VCaP (cell line): Measurements from ENCODE around the gene MFRP.
A peak's percentile ranks its signal among the peaks of the same experiment; 100 is the strongest.

ENCODE experiments used
- H3K27ac ChIP-seq: fragments of 450-650 bp; 2 replicates; pipeline ENCODE4 v1.5.1; 2017
- TF ChIP-seq, protein P1 (sequence below): fragments of 450-650 bp; conservative IDR thresholded peaks from 2 replicates; pipeline ENCODE4 v1.5.1; 2017; ENCODE audit warnings: mild to moderate bottlenecking, moderate library complexity

The MFRP gene

DNA sequence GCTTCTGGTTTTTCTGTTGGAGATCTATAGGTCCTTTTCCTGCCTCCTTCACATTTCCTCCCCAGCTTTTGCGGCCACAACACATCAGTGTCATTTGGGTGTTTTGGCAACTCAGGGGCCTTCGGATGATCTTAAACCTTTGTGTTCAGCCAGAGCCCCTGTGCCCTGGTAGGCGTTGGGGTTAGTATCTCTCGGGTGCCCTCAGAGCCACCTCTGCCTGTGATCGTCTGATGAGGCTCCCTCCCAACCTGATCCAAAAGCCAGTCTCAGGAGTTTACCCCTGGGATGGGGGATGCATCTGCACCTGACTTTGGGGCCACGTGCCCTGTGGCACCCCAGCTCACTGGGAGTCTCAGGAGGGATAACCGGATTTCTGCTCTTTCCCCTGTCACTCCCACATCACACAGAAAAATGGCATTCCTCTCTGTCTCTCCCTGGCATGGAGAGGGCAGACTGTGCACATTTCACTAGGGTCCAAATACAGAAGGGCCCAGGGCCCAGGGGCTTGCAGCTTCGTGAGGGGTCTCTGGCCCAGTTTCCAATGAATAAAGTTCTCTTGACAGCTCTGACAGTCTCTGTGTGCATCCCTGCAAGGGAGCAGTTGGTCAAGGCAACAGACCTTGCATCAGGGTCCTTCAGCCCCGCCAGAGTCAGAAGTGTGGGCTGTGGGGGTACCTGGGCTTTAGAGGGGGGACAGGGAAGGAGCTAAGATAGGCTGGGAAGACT, 9.6 kb downstream of the MFRP start:
- no peak overlapping the region for H3K27ac ChIP-seq
- TF ChIP-seq, protein P1, sequence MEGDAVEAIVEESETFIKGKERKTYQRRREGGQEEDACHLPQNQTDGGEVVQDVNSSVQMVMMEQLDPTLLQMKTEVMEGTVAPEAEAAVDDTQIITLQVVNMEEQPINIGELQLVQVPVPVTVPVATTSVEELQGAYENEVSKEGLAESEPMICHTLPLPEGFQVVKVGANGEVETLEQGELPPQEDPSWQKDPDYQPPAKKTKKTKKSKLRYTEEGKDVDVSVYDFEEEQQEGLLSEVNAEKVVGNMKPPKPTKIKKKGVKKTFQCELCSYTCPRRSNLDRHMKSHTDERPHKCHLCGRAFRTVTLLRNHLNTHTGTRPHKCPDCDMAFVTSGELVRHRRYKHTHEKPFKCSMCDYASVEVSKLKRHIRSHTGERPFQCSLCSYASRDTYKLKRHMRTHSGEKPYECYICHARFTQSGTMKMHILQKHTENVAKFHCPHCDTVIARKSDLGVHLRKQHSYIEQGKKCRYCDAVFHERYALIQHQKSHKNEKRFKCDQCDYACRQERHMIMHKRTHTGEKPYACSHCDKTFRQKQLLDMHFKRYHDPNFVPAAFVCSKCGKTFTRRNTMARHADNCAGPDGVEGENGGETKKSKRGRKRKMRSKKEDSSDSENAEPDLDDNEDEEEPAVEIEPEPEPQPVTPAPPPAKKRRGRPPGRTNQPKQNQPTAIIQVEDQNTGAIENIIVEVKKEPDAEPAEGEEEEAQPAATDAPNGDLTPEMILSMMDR = no peak

DNA sequence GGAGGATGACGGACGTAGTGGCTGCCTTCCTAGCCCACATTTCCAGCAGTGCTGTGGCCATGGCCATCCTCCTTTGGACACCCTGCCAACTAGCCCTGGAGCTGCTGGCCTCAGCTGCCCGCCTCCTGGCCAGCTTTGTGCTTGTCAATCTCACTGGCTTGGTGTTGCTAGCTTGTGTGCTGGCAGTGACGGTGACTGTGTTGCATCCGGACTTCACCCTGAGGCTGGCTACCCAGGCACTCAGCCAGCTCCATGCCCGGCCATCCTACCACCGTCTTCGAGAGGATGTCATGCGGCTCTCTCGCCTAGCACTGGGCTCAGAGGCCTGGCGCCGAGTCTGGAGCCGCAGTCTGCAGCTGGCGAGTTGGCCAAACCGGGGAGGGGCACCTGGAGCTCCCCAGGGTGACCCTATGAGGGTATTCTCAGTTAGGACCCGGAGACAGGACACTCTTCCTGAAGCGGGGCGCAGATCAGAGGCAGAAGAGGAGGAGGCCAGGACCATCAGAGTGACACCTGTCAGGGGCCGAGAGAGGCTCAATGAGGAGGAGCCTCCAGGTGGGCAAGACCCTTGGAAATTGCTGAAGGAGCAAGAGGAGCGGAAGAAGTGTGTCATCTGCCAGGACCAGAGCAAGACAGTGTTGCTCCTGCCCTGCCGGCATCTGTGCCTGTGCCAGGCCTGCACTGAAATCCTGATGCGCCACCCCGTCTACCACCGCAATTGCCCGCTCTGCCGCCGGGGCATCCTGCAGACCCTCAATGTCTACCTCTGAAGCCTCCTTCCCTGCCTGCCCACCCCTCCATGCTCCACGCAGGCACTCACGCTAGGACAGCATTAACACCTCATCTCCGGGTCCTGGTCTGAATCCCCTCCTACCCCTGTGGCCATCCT, 10.6 kb downstream of the MFRP start:
- no peak overlapping the region for H3K27ac ChIP-seq
- TF ChIP-seq, protein P1 = no peak

DNA sequence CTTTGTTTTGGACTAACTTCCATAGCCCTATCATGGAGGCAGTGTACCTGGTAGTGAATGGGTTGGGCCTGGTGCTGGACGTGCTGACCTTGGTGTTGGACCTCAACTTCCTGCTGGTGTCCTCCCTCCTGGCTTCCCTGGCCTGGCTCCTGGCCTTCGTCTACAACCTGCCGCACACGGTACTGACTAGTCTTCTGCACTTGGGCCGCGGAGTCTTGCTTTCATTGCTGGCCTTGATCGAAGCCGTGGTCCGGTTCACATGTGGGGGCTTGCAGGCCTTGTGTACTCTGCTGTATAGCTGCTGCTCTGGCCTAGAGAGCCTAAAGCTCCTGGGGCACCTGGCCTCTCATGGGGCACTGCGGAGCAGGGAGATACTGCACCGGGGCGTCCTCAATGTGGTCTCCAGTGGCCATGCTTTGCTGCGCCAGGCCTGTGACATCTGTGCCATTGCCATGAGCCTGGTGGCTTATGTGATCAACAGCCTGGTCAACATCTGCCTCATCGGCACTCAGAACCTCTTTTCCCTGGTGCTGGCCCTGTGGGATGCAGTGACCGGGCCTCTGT, 11.3 kb downstream of the MFRP start:
- TF ChIP-seq, protein P1 = no peak
- H3K27ac ChIP-seq = no peak overlapping the region

DNA sequence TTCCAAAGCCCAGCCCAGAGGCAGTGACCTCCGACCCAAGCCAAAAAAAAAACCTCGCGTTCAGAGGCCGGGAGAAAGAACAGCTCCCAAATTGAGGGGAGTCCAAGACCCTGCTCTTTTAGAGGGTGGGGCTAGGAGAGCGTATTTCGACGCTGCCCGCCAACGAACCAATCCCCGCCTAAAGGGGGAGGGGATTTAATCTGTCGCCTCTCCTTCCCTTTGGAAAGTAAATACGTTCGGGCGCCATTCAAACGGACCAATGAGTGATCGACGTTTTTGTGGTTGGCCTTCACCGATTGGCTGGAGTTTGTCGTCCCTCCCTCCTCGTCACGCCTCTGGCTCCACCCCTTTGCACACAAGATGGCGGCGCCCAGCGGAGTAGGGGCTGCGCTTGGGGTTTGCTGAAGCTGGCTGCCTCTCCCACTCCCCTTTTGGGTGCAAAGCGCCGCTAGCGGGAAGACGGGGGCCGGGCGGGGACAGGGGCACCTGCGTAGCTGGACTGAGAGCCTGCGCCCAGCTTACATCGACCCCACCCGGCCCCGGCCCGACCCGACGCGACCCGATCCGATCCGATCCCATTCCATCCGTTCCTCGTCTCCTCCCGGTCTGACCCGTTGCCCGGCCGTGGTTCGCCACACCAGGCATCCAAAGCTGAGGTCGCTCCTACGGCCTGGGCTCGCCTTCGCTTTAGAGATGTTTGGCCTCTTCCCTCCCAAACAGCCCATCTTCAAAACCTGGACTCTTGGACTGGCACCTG, 12.2 kb downstream of the MFRP start, which contains the start of gene RNF26:
TSS of gene RNF26 (plus strand) at position 354 of the 757 bp plus-strand sequence. CDS start 596 bp downstream, outside the sequence.
- TF ChIP-seq, protein P1 = no peak
- peak within 1 kb of the TSS; percentile 59; the same call in 1 of the 2 replicates for H3K27ac ChIP-seq

DNA sequence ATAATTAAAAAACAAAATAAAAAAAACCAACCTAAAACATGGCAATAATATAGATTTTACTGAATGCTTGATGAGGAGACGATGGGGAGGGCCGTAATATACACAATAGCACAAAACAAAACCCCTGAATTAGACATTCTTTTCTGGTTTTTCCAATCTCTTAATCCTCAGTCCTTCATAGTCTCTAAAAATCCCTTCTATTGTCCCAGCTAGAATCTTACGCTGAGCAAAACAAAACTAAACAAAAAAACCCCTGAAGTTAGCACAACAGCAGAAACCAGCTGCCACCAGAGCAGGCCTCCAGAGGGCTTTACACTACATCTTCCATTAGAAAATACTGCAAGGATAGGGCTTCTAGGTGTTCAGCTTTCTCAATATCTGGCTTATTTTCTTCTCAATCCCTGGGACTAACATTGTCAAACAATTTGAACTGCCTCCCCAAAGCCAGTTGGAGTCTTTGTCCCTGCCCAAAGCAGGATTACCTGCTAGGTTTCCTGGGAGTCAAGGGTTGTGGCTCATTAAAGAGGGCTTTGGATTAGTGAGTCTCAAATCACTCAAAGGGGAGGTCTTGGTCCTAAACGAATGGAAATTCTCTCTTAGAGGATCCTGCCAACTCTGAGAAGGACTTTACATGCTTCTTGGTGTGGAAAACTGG, 14.3 kb downstream of the MFRP start:
- no peak overlapping the region for H3K27ac ChIP-seq
- TF ChIP-seq, protein P1 = no peak

DNA sequence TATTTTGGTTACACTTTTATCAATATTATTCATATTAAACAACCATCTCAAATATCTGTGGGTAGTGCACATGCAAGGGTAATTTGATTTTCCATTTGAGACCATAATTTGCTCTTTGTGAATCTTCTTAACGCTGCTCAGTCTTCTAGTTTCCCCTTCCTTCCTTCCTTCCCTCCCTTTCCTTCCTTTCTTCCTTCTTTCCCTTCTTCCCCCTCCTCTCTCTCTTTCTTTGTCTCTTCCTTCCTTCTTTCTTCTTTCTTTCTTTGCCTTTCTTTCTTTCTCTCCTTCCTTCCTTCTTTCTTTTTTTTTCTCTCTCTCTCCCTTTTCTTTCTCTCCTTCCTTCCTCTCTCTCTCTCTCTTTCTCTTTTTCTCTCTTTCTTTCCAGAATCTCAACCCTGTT, 16.3 kb downstream of the MFRP start:
- H3K27ac ChIP-seq = no peak overlapping the region
- TF ChIP-seq, protein P1 = no peak
